22Rv1 (cell line): ENCODE data around the gene GABRR1.

ENCODE experiments used
- H3K27ac ChIP-seq: fragments of 450-650 bp; 2 replicates; pipeline ENCODE4 v1.5.1; 2017
- CTCF ChIP-seq: fragments of 450-650 bp; IDR thresholded peaks from 2 replicates; pipeline ENCODE4 v1.5.1; 2017; ENCODE audit warnings: mild to moderate bottlenecking
- ZFX ChIP-seq: fragments of 450-650 bp; IDR thresholded peaks from 2 replicates; pipeline ENCODE4 v1.6.1; 2017; ENCODE audit warnings: antibody characterized with exemption, borderline replicate concordance

Gene GABRR1

GRCh38 chr6:89172131-89172530 is 45.0 kb downstream of the GABRR1 start:
- no peak for TF ChIP-seq ZFX

GRCh38 chr6:89162047-89162371 is 55.1 kb downstream of the GABRR1 start:
- TF ChIP-seq CTCF (no peak), ZFX (no peak)
- H3K27ac ChIP-seq: no peak overlapping the region

More at GRCh38 chr6:89172131-89172530, 45.0 kb downstream of the GABRR1 start:
- no peak overlapping the region for H3K27ac ChIP-seq

DNA sequence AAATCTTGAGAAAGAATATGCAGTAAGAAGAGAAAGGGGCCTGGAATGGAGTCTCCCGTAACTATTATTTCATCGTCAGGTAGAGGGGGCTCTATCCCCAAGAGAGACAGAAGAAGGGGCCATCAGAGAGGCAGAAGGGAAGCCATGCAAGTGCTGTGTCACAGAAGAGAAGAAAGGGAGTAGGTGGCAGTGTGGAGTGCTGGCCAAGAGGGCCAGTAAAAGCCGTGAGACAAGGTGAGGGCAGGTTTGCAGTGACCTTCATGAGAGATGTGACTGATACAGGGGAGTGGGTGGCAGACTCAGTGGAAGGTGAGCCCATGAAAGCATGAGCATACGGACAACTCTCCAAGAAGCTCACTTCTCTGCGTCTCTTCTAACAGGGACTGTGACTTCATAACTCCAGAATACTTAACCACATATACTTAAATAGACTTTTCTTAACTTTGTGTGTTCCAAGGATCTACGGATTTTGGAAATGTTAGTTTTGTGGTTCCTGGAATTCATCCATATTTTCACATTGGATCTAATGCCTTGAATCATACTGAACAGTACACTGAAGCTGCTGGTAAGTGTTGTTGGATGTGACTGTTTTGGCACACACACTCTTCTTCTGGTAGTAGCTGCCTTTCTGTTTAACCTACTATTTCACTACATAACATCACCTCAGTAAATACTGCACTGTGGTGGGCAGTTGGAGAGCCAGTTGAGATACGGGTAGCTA is 55.7 kb downstream of the GABRR1 start:
- no peak overlapping the region for H3K27ac ChIP-seq
- no peak for TF ChIP-seq ZFX
- TF ChIP-seq CTCF: no peak

- no peak overlapping the region for H3K27ac ChIP-seq
- TF ChIP-seq ZFX: no peak
- TF ChIP-seq CTCF: no peak
Observed at GRCh38 chr6:89160331-89161092, 56.6 kb downstream of the GABRR1 start.

DNA sequence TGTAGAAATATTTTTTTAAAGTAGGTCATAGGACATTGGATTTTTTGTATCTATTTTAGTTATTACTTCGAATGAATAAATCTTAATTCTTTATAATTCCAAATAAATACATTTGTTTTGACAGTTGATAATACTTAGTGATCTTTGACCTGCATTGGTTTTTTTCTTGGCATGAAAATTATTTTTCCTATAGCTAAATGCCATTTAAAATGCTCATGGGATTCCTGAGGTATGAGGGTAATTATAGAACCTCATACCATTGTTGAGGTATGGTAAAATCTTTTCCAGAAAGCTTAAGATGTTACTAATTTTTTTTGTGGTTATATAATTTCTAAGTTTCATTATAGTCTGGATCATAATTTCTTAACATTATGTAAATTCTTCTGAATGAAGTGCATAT is 63.0 kb downstream of the GABRR1 start:
- no peak overlapping the region for H3K27ac ChIP-seq

GRCh38 chr6:89148016-89148750 is 69.0 kb downstream of the GABRR1 start:
- H3K27ac ChIP-seq: peak overlapping the region; percentile 70
- TF ChIP-seq ZFX: no peak

More for the DNA sequence above, 63.0 kb downstream of the GABRR1 start:
- TF ChIP-seq ZFX: no peak
- TF ChIP-seq CTCF: no peak

DNA sequence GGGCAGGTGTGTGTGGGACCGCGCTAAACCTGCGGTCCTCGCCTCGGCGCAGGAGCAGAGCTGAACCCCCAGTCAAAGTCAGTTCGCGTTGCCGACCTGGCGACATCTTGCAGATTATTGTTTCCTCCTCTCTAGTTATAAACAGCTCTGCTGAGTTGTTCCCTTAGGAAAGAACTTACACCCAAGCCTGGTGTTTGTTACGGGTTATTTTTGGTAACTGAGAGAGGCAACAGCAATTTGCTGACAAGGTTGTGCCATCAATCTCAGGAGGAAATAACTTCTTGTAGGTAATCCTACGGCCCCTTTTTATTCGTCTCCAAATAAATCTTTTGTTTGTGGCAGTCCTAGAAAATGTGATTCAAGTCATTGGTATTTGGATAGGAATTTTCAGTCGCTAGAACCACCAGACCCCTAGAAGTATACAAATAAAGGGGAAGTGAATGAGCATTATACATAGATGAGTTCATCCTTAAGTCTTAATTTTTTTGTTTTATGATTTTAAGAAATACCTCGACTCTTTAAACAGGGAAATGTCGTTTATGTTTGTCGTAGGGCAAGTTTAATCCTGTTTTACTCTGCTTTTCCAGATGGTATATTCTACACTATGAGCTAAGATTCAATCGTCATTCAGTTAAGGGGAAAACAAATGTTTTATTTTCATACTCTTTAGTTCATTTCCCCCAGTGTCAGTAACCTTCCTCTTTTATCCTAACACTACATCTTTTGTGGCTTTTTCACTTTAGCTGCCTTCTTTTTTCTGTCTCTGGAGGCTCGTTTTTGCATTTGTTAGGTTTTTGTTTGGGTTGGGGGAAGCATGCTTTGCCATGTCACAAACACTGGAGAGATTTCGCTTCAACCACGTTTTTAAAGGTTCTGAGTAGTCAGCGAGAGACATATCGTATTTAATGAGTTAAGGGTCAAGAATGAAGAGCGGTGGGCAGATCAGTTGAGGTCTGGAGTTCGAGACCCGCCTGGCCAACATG is 70.1 kb downstream of the GABRR1 start:
- no peak for TF ChIP-seq CTCF
- no peak for TF ChIP-seq ZFX
- peak overlapping the region; percentile 70 for H3K27ac ChIP-seq
